ENCODE measurements around the gene GPC6.
"Not testable (repeated sequence)": the region's sequence is repeated elsewhere in the genome, so short reads cannot be mapped to it uniquely, and the experiment has no call there.

Gene GPC6

GRCh38 chr13:93450761-93451160 lies 224.2 kb downstream of the GPC6 start:
- DNase-seq = no peak

GRCh38 chr13:93454676-93455235 lies 228.1 kb downstream of the GPC6 start:
- not testable (repeated sequence) for DNase-seq

GRCh38 chr13:93455861-93456260 lies 229.3 kb downstream of the GPC6 start:
- DNase-seq = no peak

- DNase-seq = no peak
Measured at GRCh38 chr13:93460005-93460404, 233.4 kb downstream of the GPC6 start.

- DNase-seq = no peak
Measured at GRCh38 chr13:93462151-93462550, 235.5 kb downstream of the GPC6 start.

- no peak for DNase-seq
Measured at GRCh38 chr13:93466502-93467036, 240.0 kb downstream of the GPC6 start.

- DNase-seq = no peak
Measured at GRCh38 chr13:93467175-93467574, 240.6 kb downstream of the GPC6 start.

- no peak for DNase-seq
Measured at GRCh38 chr13:93468433-93468832, 241.8 kb downstream of the GPC6 start.

- no peak for DNase-seq
Measured at GRCh38 chr13:93472296-93472695, 245.7 kb downstream of the GPC6 start.

- no peak for DNase-seq
Measured at GRCh38 chr13:93472814-93473296, 246.2 kb downstream of the GPC6 start.

GRCh38 chr13:93473441-93474270 lies 247.0 kb downstream of the GPC6 start:
- DNase-seq = no peak

GRCh38 chr13:93476175-93476574 lies 249.6 kb downstream of the GPC6 start:
- DNase-seq = no peak

- no peak for DNase-seq
Measured at GRCh38 chr13:93477238-93477637, 250.6 kb downstream of the GPC6 start.

- DNase-seq = no peak
Measured at GRCh38 chr13:93480553-93481106, 254.0 kb downstream of the GPC6 start.

- not testable (repeated sequence) for DNase-seq
Measured at GRCh38 chr13:93496117-93496516, 269.5 kb downstream of the GPC6 start.

GRCh38 chr13:93496985-93497673 lies 270.5 kb downstream of the GPC6 start:
- no peak for DNase-seq

- no peak for DNase-seq
Measured at GRCh38 chr13:93499991-93500390, 273.4 kb downstream of the GPC6 start.

- DNase-seq = no peak
Measured at GRCh38 chr13:93502071-93502470, 275.5 kb downstream of the GPC6 start.

GRCh38 chr13:93502987-93503615 lies 276.5 kb downstream of the GPC6 start:
- DNase-seq = no peak

- DNase-seq = no peak
Measured at GRCh38 chr13:93505104-93505952, 278.7 kb downstream of the GPC6 start.

- no peak for DNase-seq
Measured at GRCh38 chr13:93511011-93511410, 284.4 kb downstream of the GPC6 start.

- DNase-seq = no peak
Measured at GRCh38 chr13:93515267-93515666, 288.7 kb downstream of the GPC6 start.

Measured in inflammatory macrophage (primary cell).